Superior temporal gyrus (tissue), 1 donor: ENCODE measurements around the gene CCR1.
"Not testable (repeated sequence)": the region's sequence is repeated elsewhere in the genome, so short reads cannot be mapped to it uniquely, and the experiment has no call there.

ENCODE experiments used
- DNase-seq: peaks from one replicate; pipeline ENCODE4 v3.0.0-alpha.2; 2016; ENCODE audit errors: extremely low spot score

CCR1 gene

DNA sequence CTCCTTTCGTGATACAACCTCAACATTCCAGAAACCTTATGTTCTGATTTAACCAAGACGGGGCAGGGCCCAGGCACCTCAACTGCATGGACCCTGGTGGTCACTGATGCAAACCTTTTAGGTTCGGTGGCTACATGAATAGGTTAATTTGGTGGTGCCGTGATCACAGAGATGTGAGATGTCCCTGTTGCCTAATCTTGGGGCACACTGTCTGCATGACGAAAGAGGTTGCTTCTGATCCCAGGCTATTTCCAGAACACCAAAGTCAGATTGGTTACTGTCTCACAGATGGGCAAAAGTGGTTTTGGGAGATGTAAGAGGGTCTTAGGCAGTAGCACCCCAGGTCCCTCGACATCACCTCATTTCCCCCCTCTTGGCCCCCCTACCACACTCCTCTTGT lies 4.0 kb upstream of the CCR1 start:
- no peak for DNase-seq

DNA sequence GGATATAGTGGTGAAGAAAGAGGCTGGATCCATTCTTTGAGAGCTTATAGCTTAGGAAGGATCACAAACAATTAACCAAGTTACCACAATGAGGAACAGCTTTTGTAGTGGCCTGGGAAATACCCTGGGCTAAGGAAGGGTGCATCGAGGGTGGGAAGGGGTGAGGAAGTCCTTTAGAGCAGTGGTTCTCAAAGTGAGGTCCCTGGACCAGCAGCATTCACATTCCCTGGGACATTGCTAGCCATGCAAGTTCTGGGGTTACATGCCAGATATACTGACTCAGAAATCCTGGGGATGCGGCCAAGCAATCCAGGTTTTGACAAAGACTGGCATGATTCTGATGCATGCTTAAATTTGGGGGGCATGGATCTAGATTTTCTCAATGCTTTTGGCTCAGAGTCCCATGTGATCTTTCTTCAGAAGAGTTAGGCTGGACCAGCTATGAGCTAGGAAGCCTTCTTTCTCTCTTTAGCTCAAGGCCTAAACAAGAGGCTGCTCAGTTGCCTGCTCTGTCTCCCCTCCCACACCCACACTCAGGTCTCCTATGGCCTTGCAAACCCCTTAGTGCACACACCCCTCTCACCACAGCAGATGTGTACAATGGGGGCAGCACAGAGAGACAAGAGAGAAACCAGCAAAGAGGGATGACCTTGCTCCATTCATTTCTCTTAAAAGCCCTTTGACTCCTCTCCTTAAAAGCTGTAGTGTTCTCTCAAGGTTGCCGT lies 1.8 kb upstream of the CCR1 start:
- DNase-seq = no peak

DNA sequence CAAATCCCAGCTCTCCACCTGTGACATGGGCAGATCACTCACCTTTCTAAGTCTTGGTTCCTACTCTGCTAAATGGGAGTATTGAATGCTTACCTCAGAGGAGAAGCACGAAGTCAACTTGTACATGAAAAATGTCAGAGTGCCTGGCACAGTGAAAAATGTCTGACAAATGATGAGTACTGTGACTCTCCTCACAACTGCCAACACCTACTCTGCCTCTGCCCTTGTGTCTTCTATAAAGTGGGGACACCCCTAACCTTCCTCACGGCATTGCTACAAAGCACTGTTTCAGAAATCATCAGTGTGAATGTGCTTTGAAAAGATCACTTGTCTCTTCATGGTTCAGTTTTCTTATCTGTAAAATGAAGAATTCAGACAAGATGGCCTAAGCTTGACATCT lies 940 bp upstream of the CCR1 start:
- DNase-seq = no peak

- not testable (repeated sequence) for DNase-seq
These were observed 599 bp downstream of the CCR1 start for GRCh38 chr3:46207514-46207913.

DNA sequence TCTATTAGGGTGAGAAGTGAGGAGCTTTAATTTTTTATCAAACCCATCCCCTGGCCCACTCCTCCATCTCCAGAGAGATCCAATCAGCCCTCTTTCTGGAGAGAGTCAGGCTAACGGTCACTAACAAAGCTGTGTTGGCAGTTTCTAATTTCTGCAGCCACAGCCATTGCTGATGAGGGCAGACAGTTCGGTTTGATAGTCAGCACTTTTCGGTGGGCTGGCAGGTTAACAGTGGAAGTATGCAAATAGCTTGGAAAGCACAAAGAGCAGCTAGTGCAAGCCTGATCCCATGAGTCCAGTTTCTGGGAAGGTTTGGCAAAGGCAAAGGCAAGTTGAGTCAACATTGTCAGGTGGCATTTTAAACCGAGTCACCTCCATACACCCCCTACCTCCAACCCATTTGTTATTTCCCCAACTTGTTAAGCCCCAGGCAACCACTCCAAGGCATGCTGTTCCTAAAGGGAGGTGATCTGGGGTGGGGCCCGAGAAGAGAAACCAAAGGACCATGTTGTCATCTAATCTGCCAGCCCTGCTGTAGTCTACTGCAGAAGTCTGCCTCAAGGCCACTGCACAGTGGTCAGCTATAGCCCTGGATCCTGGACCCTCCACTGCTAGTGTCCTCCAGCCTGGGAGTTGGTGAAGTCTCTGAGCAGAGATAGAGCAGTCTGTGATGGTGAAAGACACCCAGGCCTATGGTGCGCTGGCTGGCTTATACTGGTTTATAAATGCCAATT lies 1.7 kb downstream of the CCR1 start:
- DNase-seq = no peak

DNA sequence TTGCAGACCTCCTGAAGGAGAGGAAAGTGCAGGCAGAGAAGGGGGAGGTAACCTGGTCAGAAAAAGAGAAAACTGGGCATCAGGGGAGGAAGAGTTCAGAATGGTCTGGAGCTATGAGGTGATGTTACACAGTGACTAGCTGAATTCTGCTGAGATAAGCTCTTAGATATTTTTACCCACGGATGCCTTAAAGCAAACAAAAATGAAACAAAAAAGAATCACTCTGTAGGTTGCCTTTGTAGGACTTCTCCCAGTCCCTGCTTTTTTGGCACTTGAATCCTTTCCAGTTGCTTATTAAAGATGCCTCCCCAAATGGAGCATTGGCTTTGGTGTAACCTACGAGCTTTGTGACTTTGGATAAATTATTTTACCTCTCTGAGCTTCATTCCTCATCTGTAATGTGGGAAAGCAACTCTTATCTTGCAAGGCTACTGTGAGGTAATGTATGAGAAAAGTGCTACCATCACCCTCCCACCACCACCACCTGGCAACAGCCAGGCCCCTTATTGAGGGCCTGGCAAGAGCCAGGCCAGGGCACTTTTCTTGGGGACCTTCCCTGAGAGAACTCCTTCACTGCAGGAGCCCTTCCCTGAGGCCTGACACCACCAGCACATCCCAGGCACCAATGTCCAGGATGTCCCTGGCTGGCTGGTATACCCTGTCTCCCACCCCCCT lies 2.7 kb downstream of the CCR1 start:
- DNase-seq = no peak

DNA sequence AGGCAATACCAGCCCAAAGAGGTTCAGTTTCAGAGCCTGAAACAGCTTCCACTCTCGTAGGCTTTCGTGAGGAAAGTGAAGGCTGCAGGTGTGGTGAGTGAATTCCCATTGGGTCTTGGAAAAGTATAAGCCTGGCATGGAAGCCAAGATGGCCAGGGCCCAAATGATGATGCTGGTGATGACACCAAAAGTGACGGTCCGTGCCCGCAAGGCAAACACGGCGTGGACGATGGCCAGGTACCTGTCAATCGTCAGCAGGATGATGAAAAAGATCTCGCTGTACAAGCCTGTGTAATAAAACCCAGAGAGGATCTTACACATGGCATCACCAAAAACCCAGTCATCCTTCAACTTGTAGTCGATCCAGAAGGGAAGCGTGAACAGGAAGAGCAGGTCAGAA lies 4.4 kb downstream of the CCR1 start:
- DNase-seq = no peak

- DNase-seq = no peak
These were observed 5.6 kb downstream of the CCR1 start for GRCh38 chr3:46202535-46202934.

DNA sequence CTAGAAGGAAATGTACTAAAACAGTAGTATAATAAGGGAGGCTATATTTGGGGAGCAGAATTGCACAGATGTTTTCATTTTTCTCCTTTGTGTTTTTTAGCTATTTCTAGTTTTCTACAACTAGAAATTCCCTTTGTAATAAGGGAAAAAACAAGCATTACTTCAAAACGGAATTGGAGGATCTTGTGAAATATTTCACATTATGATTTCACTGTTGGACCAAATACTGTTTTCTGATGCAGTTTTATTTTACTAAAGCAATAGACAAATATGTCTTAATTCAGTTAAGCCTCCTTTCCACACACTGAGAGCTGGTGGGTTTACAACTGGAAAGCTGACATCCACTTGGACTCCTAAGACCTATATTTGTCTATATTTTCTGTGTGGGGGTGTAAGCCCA lies 7.3 kb downstream of the CCR1 start:
- DNase-seq = no peak

DNA sequence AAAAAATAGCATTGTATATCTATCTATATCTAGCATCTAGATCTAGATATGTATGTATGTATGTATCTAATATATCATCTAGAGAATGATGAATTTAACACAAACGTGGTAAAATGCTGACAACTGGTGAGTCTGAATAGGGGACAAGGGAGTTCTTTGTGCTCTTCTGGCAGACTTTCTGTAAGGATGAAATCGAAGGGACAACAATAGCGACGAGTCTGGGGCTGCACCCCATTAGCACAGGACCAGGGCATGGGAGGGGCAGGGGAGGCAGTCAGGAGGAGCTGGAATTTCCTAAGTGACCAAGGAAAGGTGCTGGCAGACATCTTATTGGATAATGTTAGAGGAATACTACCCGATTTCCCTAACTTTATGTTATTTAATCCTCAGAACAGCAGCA lies 7.9 kb downstream of the CCR1 start:
- DNase-seq = peak; percentile 23

DNA sequence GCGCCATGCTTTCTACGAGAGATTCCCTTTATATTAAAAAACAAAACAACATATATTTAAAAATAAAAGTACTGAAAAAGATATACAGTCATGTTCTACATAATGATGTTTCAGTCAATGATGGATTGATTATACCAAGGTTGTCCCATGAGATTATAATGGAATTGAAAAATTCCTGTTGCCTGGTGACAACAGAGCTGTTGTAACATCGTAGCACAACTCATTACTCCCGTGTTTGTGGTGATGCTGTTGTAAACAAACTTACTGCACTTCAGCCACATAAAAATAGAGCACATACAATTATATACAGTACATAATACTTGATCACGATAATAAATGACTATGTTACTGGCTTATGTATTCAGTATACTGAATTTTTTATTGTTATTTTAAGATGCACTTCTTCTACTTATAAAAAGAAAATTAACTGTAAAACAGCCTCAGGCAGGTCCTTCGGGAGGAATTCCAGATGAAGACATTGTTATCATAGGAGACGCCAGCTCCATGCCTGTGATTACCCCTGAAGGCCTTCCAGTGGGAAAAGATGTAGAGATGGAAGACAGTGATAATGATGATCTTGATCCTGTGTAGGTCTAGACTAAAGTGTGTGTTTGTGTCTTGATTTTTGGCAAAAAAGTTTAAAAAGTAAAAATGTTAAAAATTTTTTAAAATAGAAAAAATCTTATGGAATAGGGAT lies 11.7 kb downstream of the CCR1 start:
- DNase-seq = no peak

DNA sequence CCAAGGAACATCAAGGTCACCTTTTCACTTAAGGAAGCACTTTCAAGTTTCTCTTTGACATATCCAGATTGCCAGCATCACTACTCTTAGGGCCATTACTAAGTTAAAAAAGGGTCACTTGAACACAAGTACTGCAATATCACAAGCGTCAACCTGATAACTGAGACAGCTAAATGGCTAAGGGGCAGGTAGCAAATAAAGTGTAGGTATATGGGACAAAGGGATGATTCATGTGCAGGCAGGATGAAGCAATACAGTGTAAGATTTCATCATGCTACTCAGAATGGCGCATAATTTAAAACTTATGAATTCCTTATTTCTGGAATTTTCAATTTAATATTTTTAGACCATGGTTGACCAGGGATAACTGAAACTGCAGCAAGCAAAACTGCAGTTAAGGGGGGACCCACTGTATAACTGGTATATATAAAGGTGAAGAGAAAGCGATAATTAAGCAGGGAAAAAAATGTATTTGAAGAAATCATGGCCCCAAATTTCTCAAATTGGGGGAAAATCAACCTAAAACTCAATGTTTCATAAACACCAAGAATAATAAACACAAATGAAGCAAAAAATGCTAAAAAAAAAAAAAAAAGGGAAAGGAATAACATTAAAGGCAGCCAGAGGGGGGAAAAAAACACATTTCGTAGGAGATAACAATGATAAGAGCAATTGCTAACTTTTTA lies 13.1 kb downstream of the CCR1 start:
- no peak for DNase-seq

GRCh38 chr3:46193436-46193835 lies 14.7 kb downstream of the CCR1 start:
- no peak for DNase-seq

DNA sequence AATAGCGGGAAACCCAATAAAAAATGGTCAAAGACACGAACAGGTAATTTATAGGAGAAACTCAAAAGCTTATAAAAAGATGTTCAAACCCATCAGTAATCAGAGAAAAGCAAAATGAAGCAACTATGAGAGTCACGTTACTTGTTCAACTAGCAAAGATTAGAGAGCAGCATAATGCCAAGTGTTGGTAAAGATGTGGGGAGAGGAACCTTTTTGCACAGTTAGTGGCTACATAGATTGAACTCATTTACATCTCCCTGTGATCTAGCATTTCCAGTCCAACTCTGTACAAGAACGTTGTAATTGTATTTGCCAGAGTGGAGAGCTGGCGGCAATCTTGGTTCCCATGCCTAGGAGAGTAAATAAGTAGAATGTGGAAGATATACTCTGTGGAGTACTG lies 15.2 kb downstream of the CCR1 start:
- no peak for DNase-seq

DNA sequence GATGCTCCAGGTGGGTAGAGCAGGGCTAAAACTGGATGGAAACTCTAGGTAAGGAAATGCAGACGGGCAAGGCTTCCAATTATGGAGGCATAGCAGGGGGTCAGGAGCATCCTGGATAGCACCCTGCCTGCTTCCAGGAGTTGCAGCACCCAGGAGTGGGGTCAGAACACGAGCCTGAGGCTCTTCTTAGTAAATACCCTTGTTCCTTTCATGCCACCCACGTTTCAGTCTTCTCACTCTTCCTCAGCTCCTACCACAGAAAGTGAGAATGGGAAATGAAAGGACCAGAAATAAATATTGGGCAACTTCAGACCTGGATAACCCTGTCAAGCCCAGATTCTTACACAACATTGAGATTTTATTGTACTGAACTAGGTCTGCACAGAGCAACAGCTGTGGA lies 16.4 kb downstream of the CCR1 start:
- peak; percentile 32 for DNase-seq

GRCh38 chr3:46188708-46189107 lies 19.4 kb downstream of the CCR1 start:
- no peak for DNase-seq

DNA sequence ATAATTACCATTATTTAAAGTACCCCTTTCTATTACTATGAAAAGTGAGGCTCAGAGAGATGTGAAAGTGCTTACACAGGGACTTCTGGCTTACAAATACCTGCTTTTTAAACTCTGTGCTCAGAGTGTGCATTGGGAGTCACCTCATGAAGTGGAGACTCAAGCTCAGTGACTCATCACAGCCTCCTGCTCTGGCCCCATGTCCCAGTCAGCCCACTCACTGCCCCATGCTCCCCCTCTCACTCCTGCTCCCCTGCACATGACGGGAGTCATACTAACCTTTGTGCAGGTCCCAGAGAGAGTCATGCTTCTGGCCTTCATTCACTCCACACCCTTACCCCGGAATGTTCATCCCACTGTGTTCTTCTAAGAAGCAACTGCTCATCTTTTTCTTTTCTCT lies 20.2 kb downstream of the CCR1 start:
- no peak for DNase-seq

DNA sequence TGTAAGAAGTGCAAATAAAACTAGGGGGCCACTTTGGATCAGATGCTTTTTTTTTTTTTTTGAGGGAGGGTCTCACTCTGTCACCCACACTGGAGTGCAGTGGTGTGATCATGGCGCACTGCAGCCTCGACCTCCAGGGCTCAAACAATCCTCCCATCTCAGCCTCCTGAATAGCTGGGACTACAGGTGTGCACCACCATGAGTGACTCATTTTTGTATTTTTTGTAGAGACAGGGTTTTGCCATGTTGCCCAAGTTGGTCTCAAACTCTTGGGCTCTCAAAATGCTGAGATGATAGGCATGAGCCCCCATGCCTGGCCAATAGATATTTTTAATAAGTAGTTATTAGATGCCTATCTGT lies 20.8 kb downstream of the CCR1 start:
- DNase-seq = no peak

- DNase-seq = no peak
These were observed 21.4 kb downstream of the CCR1 start for GRCh38 chr3:46186471-46187340.

DNA sequence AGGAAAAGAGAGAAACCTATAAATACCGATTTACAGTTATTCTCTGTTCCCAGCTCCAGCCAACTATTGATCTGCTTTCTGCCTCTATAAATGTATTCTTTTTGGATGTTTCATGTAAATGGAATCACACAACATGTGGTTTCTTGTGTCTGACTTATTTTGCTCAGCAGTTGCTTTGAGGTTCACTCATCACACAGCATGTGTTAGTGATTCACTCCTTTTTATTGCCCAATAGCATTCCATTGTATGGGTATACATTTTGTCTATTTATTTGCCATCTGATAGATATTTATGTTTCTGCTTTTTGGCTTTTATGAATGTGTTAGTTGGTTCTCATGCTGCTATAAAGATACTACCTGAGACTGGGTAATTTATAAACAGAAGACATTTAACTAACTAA lies 23.6 kb downstream of the CCR1 start:
- no peak for DNase-seq

GRCh38 chr3:46183330-46183729 lies 24.8 kb downstream of the CCR1 start:
- no peak for DNase-seq
